ENCODE measurements around the gene EQTN. TPM values are rescaled to one million over a fixed set of nuclear protein-coding genes. Genes with fewer than 3 reads are reported as not detected.
"Not testable (repeated sequence)": the region's sequence is repeated elsewhere in the genome, so short reads cannot be mapped to it uniquely, and the experiment has no call there.

Gene EQTN
- total RNA-seq, 2 experiments from 2014 or later = not detected

DNA sequence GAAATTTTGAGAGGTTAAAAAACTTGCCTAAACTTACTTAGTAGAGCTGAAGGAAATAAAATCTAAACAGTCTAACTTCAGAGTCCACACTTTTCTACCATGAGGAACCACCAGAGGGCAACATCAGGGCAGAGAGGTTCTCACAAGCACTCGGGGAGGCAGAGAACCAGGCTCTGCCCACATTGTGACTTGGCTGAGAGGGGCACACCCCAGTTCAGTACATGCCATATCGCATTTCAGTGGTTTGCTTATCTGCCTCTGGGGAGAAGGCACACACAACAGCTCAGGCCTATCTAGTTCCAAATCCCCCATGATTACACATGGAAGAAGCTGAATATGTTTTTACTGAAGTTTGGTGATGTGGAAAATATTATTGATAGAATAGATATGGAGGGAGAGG, 49.2 kb downstream of the EQTN start:
- no TSS peak for BruUV-seq (replicated peaks)
- Histone ChIP-seq H3K4me3 (ENCODE audit: low read depth, low read length, poor library complexity, severe bottlenecking) (no peak overlapping the region), H3K9me3 (ENCODE audit: low read length) (no peaks in the 10 kb centered on the region), H3K4me1 (ENCODE audit: insufficient read depth, low read length, poor library complexity, severe bottlenecking) (no peaks in the 10 kb centered on the region), H2AFZ (ENCODE audit: low read length) (no peak overlapping the region), H3K79me2 (ENCODE audit: insufficient read depth, low read depth, low read length) (no peaks in the 10 kb centered on the region), H3K36me3 (ENCODE audit: insufficient read depth, low read length) (no peaks in the 10 kb centered on the region), H4K20me1 (ENCODE audit: insufficient read depth, low read length) (no peaks in the 10 kb centered on the region), H3K9me2 (ENCODE audit: insufficient read depth, low read length) (no peaks in the 10 kb centered on the region), H3K4me2 (ENCODE audit: low read length) (no peak overlapping the region), H3K27ac (ENCODE audit: low read depth, low read length, poor library complexity, severe bottlenecking) (no peak overlapping the region)
- peak; percentile 23 for DNase-seq (ENCODE audit: low spot score)
- intact Hi-C loops (cut with micrococcal nuclease; ENCODE audit: unreplicated experiment) = no loop called here
- no peak for TF ChIP-seq EZH2phosphoT487 (IDR thresholded peaks at IDR 0.05; ENCODE audit: borderline replicate concordance, low read depth, low read length)
- TF ChIP-seq, protein P1, sequence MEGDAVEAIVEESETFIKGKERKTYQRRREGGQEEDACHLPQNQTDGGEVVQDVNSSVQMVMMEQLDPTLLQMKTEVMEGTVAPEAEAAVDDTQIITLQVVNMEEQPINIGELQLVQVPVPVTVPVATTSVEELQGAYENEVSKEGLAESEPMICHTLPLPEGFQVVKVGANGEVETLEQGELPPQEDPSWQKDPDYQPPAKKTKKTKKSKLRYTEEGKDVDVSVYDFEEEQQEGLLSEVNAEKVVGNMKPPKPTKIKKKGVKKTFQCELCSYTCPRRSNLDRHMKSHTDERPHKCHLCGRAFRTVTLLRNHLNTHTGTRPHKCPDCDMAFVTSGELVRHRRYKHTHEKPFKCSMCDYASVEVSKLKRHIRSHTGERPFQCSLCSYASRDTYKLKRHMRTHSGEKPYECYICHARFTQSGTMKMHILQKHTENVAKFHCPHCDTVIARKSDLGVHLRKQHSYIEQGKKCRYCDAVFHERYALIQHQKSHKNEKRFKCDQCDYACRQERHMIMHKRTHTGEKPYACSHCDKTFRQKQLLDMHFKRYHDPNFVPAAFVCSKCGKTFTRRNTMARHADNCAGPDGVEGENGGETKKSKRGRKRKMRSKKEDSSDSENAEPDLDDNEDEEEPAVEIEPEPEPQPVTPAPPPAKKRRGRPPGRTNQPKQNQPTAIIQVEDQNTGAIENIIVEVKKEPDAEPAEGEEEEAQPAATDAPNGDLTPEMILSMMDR (conservative IDR thresholded peaks at IDR 0.05; ENCODE audit: low read length) = peak; percentile 78
- ChIA-PET POLR2A (no interaction called here), CTCF (ENCODE audit: unreplicated experiment) (no interaction called here)

DNA sequence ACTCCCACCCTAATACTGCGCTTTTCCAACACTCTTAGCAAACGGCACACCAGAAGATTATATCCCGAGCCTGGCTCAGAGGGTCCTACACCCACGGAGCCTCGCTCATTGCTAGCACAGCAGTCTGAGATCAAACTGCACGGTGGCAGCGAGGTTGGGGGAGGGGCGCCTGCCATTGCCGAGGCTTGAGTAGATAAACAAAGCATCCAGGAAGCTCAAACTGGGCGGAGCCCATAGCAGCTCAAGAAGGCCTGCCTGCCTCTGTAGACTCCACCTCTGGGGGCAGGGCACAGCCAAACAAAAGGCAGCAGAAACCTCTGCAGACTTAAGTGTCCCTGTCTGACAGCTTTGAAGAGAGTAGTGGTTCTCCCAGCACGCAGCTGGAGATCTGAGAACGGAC, 57.3 kb downstream of the EQTN start:
- H3K36me3 ChIP-seq (ENCODE audit: insufficient read depth, low read length); BruUV-seq (replicated peaks); CTCF ChIA-PET (ENCODE audit: unreplicated experiment); POLR2A ChIA-PET; H3K27ac ChIP-seq (ENCODE audit: low read depth, low read length, poor library complexity, severe bottlenecking); intact Hi-C loops (cut with micrococcal nuclease; ENCODE audit: unreplicated experiment); H3K79me2 ChIP-seq (ENCODE audit: insufficient read depth, low read depth, low read length); H3K4me3 ChIP-seq (ENCODE audit: low read depth, low read length, poor library complexity, severe bottlenecking); H3K4me1 ChIP-seq (ENCODE audit: insufficient read depth, low read length, poor library complexity, severe bottlenecking); H3K9me3 ChIP-seq (ENCODE audit: low read length); H3K9me2 ChIP-seq (ENCODE audit: insufficient read depth, low read length); H4K20me1 ChIP-seq (ENCODE audit: insufficient read depth, low read length); H3K4me2 ChIP-seq (ENCODE audit: low read length): not testable (repeated sequence)
- DNase-seq (ENCODE audit: low spot score) = peak; percentile 25
- 0 out of 2 replicates have a peak overlapping the region, but pooled peaks have one; percentile 19 for H2AFZ ChIP-seq (ENCODE audit: low read length)

Other genes with a start within 250 kb of the EQTN start
- gene TEK, start 187.9 kb downstream of the EQTN start, total RNA-seq (2014; rRNA removed; shearing (Covaris generic)) = not detected in 2 replicates
- not detected in 2 replicates for gene TEK, start 187.9 kb downstream of the EQTN start, total RNA-seq (2022)
- gene IFNK, start 227.1 kb upstream of the EQTN start, total RNA-seq (2014; rRNA removed; shearing (Covaris generic)) = not detected in 2 replicates
- not detected in 2 replicates for gene IFNK, start 227.1 kb upstream of the EQTN start, total RNA-seq (2022)
- gene MOB3B, start 232.7 kb upstream of the EQTN start, total RNA-seq (2014; rRNA removed; shearing (Covaris generic)) = not detected in 2 replicates
- gene MOB3B, start 232.7 kb upstream of the EQTN start, total RNA-seq (2022) = 0.04 TPM in 1 of 2 replicates, not detected in the other

Measured in OCI-LY7 (cell line).